22Rv1 (cell line): ENCODE measurements around the gene IRF6.

Experiments
- ZFX ChIP-seq: fragments of 450-650 bp; IDR thresholded peaks from 2 replicates; pipeline ENCODE4 v1.6.1; 2017; ENCODE audit warnings: antibody characterized with exemption, borderline replicate concordance
- TF ChIP-seq, protein P1 (sequence below): fragments of 450-650 bp; IDR thresholded peaks from 2 replicates; pipeline ENCODE4 v1.5.1; 2017; ENCODE audit warnings: mild to moderate bottlenecking

- TF ChIP-seq, protein P1, sequence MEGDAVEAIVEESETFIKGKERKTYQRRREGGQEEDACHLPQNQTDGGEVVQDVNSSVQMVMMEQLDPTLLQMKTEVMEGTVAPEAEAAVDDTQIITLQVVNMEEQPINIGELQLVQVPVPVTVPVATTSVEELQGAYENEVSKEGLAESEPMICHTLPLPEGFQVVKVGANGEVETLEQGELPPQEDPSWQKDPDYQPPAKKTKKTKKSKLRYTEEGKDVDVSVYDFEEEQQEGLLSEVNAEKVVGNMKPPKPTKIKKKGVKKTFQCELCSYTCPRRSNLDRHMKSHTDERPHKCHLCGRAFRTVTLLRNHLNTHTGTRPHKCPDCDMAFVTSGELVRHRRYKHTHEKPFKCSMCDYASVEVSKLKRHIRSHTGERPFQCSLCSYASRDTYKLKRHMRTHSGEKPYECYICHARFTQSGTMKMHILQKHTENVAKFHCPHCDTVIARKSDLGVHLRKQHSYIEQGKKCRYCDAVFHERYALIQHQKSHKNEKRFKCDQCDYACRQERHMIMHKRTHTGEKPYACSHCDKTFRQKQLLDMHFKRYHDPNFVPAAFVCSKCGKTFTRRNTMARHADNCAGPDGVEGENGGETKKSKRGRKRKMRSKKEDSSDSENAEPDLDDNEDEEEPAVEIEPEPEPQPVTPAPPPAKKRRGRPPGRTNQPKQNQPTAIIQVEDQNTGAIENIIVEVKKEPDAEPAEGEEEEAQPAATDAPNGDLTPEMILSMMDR: no peak
- TF ChIP-seq ZFX: no peak
Measured at GRCh38 chr1:209749205-209749604, 56.7 kb downstream of the IRF6 start.
